ENCODE results near the gene PDZRN4. TPM values are rescaled to one million over a fixed set of nuclear protein-coding genes. Genes with fewer than 3 reads are reported as not detected.

PDZRN4 gene
- total RNA-seq, 4 donors from 2014 or later: 0.42 to 4.4 (median 2.4) TPM

DNA sequence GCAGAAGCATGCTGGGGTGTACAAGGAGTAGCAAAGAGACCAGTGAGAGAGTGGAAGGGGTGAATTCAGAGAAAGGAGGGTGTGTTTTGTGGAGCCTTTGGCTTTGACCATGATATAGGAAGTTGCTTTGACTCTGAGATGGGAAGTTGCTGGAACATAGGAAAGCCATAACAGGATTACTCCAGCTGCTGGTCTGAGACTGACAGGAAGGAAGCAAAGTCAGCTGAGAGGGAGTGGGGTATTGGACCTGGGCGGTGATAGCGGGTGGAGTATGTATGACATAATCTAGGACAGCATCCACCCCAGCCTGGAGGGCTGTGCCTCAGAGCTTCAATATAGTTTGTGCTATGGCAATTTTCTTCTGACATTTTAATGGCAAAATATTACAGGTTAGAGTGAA is 324.4 kb downstream of the PDZRN4 start:
- TF ChIP-seq EP300 (IDR thresholded peaks at IDR 0.05) (no peak), POLR2AphosphoS5 (IDR thresholded peaks at IDR 0.05) (no peak), POLR2A (IDR thresholded peaks at IDR 0.05) (no peak)
- TF ChIP-seq, protein P1, sequence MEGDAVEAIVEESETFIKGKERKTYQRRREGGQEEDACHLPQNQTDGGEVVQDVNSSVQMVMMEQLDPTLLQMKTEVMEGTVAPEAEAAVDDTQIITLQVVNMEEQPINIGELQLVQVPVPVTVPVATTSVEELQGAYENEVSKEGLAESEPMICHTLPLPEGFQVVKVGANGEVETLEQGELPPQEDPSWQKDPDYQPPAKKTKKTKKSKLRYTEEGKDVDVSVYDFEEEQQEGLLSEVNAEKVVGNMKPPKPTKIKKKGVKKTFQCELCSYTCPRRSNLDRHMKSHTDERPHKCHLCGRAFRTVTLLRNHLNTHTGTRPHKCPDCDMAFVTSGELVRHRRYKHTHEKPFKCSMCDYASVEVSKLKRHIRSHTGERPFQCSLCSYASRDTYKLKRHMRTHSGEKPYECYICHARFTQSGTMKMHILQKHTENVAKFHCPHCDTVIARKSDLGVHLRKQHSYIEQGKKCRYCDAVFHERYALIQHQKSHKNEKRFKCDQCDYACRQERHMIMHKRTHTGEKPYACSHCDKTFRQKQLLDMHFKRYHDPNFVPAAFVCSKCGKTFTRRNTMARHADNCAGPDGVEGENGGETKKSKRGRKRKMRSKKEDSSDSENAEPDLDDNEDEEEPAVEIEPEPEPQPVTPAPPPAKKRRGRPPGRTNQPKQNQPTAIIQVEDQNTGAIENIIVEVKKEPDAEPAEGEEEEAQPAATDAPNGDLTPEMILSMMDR (IDR thresholded peaks at IDR 0.05): no peak
- Histone ChIP-seq H3K27ac (no peak overlapping the region), H3K4me3 (no peak overlapping the region), H3K9me3 (no peaks in the 10 kb centered on the region), H3K4me1 (peaks cover 6% of the 10 kb centered on the region), H3K36me3 (no peaks in the 10 kb centered on the region), H3K27me3 (no peaks in the 10 kb centered on the region)
- 57% methylated on average over 2 of the region's 2 CpGs for WGBS
- no peak for DNase-seq (ENCODE audit: low spot score in 2 of 2)

DNA sequence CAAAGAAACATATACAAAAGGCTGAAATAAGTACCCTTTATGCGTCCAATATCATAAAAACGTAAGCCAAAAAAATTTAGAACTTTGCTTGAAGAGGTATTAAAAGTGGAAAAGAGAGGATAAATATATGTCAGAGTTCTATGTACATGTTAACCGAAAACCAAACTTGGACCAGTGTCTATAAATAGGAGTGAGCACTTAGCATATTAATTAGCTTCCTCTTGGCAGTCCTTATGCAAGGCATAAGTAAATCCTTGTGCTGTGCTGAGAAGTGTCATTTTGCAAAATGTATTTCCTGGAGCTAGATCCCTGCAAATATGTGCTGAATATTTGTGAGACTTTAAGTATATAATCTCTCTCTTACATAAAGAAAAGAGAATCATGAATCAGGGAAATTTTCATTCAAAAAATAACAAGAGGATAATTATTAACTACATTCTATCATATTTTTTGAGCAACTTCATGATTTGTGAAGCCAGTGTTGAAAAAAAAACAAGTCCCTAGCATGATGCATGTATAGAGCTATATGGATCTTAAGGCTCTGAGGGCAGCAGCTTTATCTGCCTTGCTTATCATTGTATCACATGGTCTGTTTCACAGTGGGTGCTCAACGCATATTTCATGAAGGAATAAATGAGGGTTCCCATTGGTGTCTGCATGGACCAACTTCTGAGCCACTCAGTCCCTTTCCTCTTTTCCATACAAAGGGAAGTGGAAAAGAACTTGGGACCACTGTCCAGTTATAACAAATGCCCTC is 326.1 kb downstream of the PDZRN4 start:
- WGBS: 52% methylated on average over 4 of the region's 4 CpGs
- no peak for TF ChIP-seq EP300 (IDR thresholded peaks at IDR 0.05)
- no peak for TF ChIP-seq POLR2A (IDR thresholded peaks at IDR 0.05)
- TF ChIP-seq POLR2AphosphoS5 (IDR thresholded peaks at IDR 0.05): no peak
- TF ChIP-seq, protein P1 (IDR thresholded peaks at IDR 0.05): no peak
- H3K27me3 ChIP-seq: no peaks in the 10 kb centered on the region
- no peak for DNase-seq (ENCODE audit: low spot score in 2 of 2)
- no peaks in the 10 kb centered on the region for H3K9me3 ChIP-seq
- H3K36me3 ChIP-seq: no peaks in the 10 kb centered on the region
- H3K27ac ChIP-seq: no peak overlapping the region
- H3K4me3 ChIP-seq: no peak overlapping the region
- peaks cover 6% of the 10 kb centered on the region for H3K4me1 ChIP-seq

DNA sequence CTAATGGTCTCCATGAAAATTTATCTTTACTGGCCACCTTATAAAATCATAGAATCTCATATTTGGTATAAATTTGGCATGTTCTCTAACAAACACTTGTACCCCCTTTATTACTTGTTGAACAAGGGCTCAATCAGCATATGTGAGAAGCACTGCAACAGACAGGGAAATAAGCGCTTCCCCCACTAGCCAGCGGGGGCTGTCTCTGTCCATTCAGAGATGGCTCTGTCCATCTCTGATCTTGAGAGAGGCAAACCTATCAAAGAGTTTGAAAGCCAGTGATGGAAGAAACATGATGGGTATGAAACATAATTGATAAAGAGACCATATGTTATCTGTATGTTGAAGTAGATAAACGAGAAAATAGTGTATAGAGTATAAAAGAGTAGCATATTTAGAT is 326.8 kb downstream of the PDZRN4 start:
- 89% methylated on average over 3 of the region's 3 CpGs for WGBS
- H3K4me3 ChIP-seq: no peak overlapping the region
- H3K27ac ChIP-seq: no peak overlapping the region
- TF ChIP-seq EP300 (IDR thresholded peaks at IDR 0.05): no peak
- TF ChIP-seq, protein P1 (IDR thresholded peaks at IDR 0.05): no peak
- TF ChIP-seq POLR2A (IDR thresholded peaks at IDR 0.05): no peak
- no peak for TF ChIP-seq POLR2AphosphoS5 (IDR thresholded peaks at IDR 0.05)
- H3K27me3 ChIP-seq: no peaks in the 10 kb centered on the region
- no peaks in the 10 kb centered on the region for H3K9me3 ChIP-seq
- H3K4me1 ChIP-seq: peaks cover 6% of the 10 kb centered on the region
- DNase-seq (ENCODE audit: low spot score in 2 of 2): no peak
- no peaks in the 10 kb centered on the region for H3K36me3 ChIP-seq

DNA sequence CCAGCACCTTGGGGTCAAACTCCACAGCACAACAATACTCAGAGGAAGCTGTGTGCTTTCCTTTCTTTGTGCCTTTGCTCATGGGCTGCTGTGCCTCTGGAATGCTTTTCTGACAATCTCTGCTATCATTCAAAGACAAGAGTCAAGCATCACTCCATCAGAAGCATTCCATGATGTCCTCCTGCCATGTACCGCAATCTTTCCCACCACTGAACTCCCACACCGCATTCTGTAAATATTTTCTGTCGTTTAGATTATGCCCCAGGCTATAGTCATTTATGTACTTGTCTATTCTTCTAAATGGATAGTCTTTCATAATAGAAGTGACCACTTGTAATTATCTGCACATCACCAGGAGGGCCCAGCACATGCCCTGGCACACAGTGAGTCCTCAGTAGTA is 327.8 kb downstream of the PDZRN4 start:
- no peaks in the 10 kb centered on the region for H3K36me3 ChIP-seq
- no peaks in the 10 kb centered on the region for H3K27me3 ChIP-seq
- H3K27ac ChIP-seq: no peak overlapping the region
- no peak for DNase-seq (ENCODE audit: low spot score in 2 of 2)
- WGBS: 79% methylated on average over 3 of the region's 3 CpGs
- no peak for TF ChIP-seq POLR2A (IDR thresholded peaks at IDR 0.05)
- no peak for TF ChIP-seq POLR2AphosphoS5 (IDR thresholded peaks at IDR 0.05)
- TF ChIP-seq, protein P1 (IDR thresholded peaks at IDR 0.05): no peak
- no peak for TF ChIP-seq EP300 (IDR thresholded peaks at IDR 0.05)
- no peaks in the 10 kb centered on the region for H3K9me3 ChIP-seq
- H3K4me3 ChIP-seq: no peak overlapping the region
- peaks cover 6% of the 10 kb centered on the region for H3K4me1 ChIP-seq

DNA sequence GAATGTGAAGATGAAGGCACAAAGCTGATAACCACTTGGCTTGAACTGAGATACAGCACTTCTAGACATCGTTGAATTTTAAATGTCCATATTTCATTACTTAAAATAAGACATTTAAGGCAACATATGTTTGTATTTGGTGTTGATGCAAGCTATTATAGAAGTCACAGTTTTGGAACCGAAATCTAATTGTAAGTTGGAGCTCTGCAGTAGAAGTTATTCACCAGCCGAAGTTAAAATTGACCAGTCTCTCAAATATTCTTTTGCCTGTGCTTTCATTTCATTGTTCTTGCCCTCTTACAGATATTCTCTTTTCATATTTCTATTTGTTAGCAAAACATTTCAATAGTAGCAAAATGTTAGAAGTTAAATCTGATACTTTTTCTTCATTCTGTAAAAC is 332.7 kb downstream of the PDZRN4 start:
- Histone ChIP-seq H3K4me1 (no peaks in the 10 kb centered on the region), H3K9me3 (no peaks in the 10 kb centered on the region), H3K4me3 (no peak overlapping the region), H3K36me3 (no peaks in the 10 kb centered on the region), H3K27ac (no peak overlapping the region), H3K27me3 (no peaks in the 10 kb centered on the region)
- WGBS: 71% methylated on average over 3 of the region's 3 CpGs
- no peak for TF ChIP-seq POLR2AphosphoS5 (IDR thresholded peaks at IDR 0.05)
- TF ChIP-seq, protein P1 (IDR thresholded peaks at IDR 0.05): no peak
- TF ChIP-seq POLR2A (IDR thresholded peaks at IDR 0.05): no peak
- TF ChIP-seq EP300 (IDR thresholded peaks at IDR 0.05): no peak
- DNase-seq (ENCODE audit: low spot score in 2 of 2): no peak

Data from suprapubic skin (tissue), 4 donors.